ENCODE data around the gene ATXN1.
"Not testable (repeated sequence)": the region's sequence is repeated elsewhere in the genome, so short reads cannot be mapped to it uniquely, and the experiment has no call there.

ATXN1 gene

GRCh38 chr6:16430391-16431089 lies 330.7 kb downstream of the ATXN1 start:
- DNase-seq = no peak

GRCh38 chr6:16429669-16430068 lies 331.6 kb downstream of the ATXN1 start:
- DNase-seq = no peak

DNA sequence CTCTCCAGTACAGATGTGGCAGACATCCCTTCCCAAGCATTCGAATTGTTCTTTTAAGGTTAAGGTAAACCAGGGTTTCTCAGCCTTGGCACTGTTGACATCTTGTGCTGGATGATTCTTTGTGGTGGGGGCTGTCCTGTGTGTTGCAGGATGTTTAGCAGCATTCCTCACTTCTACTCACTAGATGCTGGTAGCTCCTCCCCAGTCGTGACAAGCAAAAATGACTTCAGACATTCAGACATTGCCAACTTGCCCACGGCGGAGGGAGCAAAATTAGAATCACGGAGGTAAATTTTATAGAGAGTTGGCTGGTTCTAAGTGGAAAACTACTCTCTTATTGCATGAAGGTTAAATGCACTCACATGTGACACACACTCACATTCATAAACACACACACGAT lies 334.1 kb downstream of the ATXN1 start:
- no peak for DNase-seq

DNA sequence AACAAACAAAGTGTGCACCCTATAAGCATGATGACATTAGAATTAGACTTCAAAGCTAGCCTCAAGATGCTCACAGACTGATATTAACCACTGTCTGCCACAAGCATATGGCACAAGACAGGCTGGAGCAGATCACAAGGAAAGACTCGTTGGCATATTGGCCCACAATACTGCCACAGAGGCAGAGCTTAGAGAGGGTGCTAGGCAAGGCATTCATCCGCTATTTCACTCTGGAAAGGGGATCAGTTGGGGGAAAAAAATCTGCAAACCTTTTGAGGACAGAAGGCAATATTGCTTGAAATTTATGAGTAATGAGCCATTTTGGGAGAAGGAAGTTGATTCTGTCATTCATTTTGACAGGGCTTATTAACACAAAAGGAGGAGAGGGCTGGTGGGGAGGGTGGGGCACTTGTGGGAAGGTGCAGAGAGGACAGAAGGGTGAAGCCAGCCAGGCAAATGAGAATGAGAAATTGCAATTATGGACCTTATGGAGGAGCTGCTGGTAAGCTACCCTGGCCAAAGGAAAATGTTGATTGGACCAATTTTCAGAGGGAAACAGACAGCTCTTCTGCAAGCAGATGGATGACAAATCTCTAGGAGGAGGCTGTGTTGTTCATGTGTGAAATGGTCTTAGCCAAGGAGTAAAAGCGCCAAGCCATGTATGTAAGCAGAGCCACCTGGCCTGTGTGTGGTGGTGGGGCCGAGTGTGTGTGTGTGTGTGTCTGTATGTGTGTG lies 335.2 kb downstream of the ATXN1 start:
- DNase-seq = no peak

DNA sequence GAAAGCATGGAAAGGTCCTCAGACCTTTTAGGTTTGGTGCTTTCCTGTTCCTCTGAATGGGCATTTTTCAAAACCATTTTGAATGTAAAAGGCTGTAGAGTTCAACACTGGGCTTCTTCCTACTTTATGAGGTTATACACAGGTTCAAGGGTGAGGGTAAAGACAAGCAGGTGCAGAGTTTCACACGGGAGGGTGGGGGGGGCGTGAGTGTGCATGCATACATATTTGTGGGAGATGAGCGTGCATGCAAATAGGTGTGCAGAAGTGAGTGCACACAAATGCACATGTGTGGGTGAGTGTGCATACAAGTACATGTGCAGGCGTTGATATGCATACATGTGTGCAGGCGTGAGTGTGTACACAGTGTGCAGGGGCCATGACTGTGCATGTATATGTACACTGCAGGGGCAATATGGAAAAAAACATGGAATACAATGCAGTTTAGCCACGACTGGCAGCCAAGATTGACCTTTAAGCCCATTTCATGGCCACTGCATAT lies 339.7 kb downstream of the ATXN1 start:
- DNase-seq = no peak

- no peak for DNase-seq
Measured at GRCh38 chr6:16420715-16421461, 340.4 kb downstream of the ATXN1 start.

- DNase-seq = no peak
Measured at GRCh38 chr6:16420337-16420714, 340.9 kb downstream of the ATXN1 start.

DNA sequence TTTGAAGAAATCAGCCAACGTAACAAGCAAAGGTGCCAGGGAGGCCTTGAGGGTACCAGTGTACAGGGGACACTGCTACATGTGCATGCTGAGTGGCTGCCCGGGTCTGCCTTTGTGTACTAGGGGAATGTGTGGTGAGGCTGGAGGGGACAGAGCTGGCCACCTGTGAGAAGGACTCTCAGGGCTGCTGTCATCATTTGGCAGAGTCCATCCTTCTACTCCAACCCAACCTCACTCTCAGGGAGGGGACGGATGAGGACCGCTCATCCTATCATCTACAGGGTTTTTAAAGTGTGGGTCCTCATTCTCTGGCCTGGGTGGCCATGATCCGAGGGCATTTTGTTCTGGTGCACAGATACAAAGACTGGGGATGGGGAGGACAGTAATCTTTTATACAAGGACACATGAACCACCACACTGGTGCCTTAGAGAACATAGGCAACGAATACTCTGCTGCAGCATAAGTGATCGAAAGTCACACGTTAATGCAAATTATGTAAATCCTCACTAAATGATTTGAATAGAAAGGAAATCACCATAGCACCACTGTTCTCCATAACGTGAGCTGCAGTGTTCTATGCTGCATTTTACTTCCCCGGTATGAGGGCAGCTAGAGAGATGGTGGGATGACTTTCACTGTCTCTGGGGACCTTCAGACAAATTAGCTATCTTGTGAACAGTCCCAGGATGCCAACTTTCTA lies 341.5 kb downstream of the ATXN1 start:
- DNase-seq = no peak

DNA sequence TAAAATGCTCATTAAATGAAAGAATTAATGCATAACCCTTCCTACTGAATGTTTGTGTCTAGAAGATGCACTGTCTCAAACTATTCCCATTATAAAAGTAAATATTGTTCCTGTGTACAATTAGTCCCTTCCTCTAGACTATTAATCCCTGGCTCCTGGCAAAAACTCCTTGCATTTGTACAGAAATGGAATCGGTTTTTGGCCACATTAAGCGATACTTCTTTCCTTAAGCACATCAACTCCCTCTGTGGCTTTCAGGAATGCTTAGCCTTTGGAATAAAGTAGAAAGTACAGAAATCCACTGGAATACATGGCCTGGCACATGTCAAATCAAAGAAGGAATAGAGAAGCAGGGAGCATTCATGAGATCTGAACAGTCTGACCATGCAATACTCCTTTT lies 343.1 kb downstream of the ATXN1 start:
- DNase-seq = no peak

- DNase-seq = no peak
Measured at GRCh38 chr6:16415677-16416076, 345.6 kb downstream of the ATXN1 start.

- DNase-seq = no peak
Measured at GRCh38 chr6:16414205-16414604, 347.1 kb downstream of the ATXN1 start.

- DNase-seq = no peak
Measured at GRCh38 chr6:16413399-16413798, 347.9 kb downstream of the ATXN1 start.

- DNase-seq = no peak
Measured at GRCh38 chr6:16412982-16413381, 348.3 kb downstream of the ATXN1 start.

DNA sequence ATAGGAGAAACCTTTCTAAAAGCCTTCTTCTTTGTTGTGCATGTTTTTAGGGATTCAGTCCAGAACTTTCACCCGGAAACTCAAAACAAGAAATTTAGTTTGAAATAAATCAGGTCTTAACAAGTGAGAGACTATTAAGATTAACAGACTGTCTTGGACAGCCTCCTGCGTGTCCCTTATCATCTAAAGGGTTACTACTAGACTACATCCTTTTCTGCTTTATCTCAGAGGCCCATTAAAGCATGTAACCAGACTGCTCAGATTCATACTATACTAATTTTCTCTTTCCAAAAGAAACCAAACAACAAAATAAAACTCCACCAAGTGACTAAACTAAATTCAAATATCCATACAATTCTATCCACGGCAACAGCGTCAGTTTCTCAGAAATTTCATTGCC lies 349.1 kb downstream of the ATXN1 start:
- DNase-seq = no peak

DNA sequence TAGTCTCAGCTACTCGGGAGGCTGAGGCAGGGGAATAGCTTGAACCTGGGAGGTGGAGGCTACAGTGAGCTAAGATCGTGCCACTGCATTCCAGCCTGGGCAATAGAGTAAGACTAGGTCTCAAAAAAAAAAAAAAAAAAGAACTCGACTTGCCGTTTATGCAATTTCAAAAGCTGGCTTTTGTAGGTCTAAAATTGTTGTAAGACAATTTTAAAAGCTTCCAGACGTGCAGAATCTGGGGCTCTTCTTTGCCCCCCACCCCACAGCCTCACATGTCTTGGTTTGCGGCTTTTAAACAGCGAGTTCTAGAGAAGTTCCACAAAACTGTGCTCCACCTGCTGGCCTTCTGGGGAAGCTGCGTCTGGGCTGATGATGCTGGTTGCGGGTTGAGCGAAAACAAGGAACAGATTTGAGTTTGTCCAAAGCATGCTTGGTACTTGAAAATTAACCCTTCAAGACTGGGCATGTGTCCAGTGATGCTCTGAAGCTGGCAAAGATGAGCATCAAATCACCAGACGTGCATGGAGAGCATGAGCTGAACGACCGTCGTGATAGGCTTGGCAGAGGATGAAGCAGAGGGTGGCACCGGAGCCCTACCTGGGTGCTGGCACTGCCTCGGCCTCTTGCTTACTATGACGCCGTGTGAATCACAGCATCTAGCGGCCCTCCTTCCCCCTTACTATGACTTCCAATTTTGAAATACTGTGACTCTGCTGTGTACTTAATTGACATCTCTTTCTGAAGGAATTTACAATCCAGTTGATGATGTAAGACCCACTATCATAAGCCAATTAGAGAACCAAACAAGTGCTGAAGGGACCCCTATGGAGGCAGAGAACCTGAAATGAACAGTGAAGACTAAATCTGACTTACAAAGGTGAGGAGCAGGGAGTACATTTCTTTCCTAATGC lies 351.5 kb downstream of the ATXN1 start:
- DNase-seq = peak; percentile 29

DNA sequence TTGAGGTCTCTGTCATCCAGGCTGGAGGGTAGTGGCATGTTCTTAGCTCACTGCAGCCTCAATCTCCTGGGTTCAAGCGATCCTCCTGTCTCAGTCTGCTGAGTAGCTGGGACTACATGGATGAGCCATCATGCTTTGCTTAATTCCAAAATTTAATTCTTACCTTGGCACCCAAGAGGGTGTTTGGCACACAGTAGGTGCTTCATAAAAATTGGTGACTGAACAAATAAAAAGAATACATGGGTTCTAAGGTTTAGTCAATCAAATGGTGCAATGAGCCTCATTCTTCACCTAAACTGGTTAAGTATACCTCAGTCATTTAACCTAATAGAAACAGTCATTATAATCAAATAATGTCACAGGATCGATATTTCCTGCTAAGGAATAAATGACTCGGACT lies 352.5 kb downstream of the ATXN1 start:
- DNase-seq = no peak

DNA sequence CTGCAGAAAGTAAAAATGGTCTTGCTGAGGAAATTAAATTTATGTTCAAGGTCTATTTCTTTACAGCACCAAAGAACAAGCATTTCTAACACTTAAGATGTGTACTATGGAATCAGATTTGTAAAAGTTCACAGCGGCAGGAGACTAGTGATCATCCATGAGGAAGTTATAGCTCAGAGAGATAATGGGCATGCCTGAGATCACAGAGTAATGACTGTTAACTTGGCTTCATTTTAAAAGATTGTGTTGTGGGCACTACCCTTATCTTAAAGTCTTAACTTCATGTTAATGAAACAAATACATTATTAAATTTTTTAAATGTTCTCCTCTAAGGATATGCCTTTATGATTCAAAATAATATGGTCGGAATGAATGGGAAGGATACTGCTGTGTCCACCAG lies 354.3 kb downstream of the ATXN1 start:
- DNase-seq = no peak

GRCh38 chr6:16406538-16406937 lies 354.7 kb downstream of the ATXN1 start:
- DNase-seq = not testable (repeated sequence)

- DNase-seq = no peak
Measured at GRCh38 chr6:16405375-16405774, 355.9 kb downstream of the ATXN1 start.

DNA sequence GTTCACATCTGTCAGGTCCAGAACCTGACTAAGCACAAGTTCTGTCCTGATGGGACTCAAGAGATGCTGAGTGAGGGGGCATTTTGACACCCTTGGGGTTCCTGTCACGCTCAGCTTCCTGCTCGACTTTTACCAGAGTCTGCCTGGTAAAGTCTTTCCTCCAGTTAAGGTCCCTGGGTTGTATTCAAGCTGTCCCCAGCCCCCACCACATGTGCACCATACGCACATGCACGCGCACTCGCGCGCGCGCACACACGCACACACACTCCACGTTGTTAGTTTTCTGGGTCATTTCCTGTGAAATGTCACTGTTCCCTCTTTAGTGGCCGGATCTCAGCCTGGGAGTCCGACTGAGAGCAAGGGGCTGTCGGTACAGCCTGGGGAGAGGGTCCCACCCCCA lies 356.8 kb downstream of the ATXN1 start:
- DNase-seq = no peak

GRCh38 chr6:16403831-16404230 lies 357.4 kb downstream of the ATXN1 start:
- no peak for DNase-seq

GRCh38 chr6:16402581-16402900 lies 358.7 kb downstream of the ATXN1 start:
- DNase-seq = no peak
